Lung (tissue), 12 donors: ENCODE results near the gene URB2. TPM values are rescaled to one million over a fixed set of nuclear protein-coding genes. Genes with fewer than 3 reads are reported as not detected.

Source experiments
- ATAC-seq: fragments of 200-7000 bp; cut with Tn5 transposase; one replicate; pipeline ENCODE4 v1.9.1; 2020; ENCODE audit warnings: moderate number of reproducible peaks; ENCODE audit not compliant: insufficient read depth, low FRiP score
- DNase-seq, 3 donors: peaks; one replicate each; pipeline ENCODE4 v3.0.0-alpha.2; 2013 to 2017
- H3K27ac ChIP-seq, 2 donors: one replicate each; pipeline ENCODE4 v1.5.1; 2013; ENCODE audit warnings: mild to moderate bottlenecking in 2 of 2, moderate library complexity in 2 of 2, control low read depth in 1 of 2, inconsistent platforms in 1 of 2, low read depth in 1 of 2, low read length in 1 of 2
- H3K27me3 ChIP-seq, 3 donors: one replicate each; pipeline ENCODE4 v1.5.1; 2013; ENCODE audit warnings: low read length in 2 of 3; ENCODE audit not compliant: control insufficient read depth in 3 of 3, insufficient read depth in 3 of 3
- H3K36me3 ChIP-seq, 4 donors: one replicate each; pipeline ENCODE4 v1.5.1; 2013; ENCODE audit warnings: low read length in 4 of 4, mild to moderate bottlenecking in 1 of 4, moderate library complexity in 1 of 4; ENCODE audit not compliant: control insufficient read depth in 4 of 4, insufficient read depth in 4 of 4
- H3K4me1 ChIP-seq, 5 donors: one replicate each; pipeline ENCODE4 v1.5.1; 2013; ENCODE audit warnings: low read length in 5 of 5, mild to moderate bottlenecking in 2 of 5, moderate library complexity in 1 of 5; ENCODE audit not compliant: control insufficient read depth in 5 of 5, insufficient read depth in 5 of 5
- H3K4me3 ChIP-seq: one replicate; pipeline ENCODE4 v1.5.1; 2013; ENCODE audit warnings: mild to moderate bottlenecking, control low read depth, moderate library complexity
- H3K9ac ChIP-seq, 2 donors: one replicate each; pipeline ENCODE4 v1.5.1; 2013; ENCODE audit warnings: low read length in 2 of 2, control low read depth in 1 of 2; ENCODE audit not compliant: insufficient read depth in 1 of 2
- H3K9me3 ChIP-seq, 4 donors: one replicate each; pipeline ENCODE4 v1.5.1; 2013; ENCODE audit warnings: low read length in 3 of 4, mild to moderate bottlenecking in 1 of 4, moderate library complexity in 1 of 4; ENCODE audit not compliant: control insufficient read depth in 4 of 4, insufficient read depth in 3 of 4
- WGBS, 2 donors: extraction: QIAGEN DNeasy Blood & Tissue Kit; methylation state at CpG; one replicate each; pipeline ENCODE4 v1.1.7; 2013; 5-methylcytosine and 5-hydroxymethylcytosine counted together
- polyA plus RNA-seq, 2 donors: library from polyadenylated mRNA; stranded (reverse); fragments of 200-250 nt; gene quantifications; one replicate each; pipeline ENCODE4 v1.2.1, GENCODE V29; 2013
- total RNA-seq, 2 donors: library from RNA; depleted of rRNA in 1 of 2; stranded (reverse); fragments of >200 nt in 1 of 2; gene quantifications; one replicate each; pipeline ENCODE4 v1.2.1, GENCODE V29; 2014 to 2021
- TF ChIP-seq, protein P1 (sequence below): IDR thresholded peaks from 2 replicates; pipeline ENCODE4 v1.5.1; 2012; ENCODE audit warnings: mild to moderate bottlenecking; ENCODE audit errors: control extremely low read depth, extremely low read depth
- donor health status: control.
- donor health status: control.
- donor health status: Bipolar disorder and iron deficiency.
- donor health status: healthy.
- donor health status: DM: yes; HTN: yes; CAD: no.

URB2 gene
- total and polyA plus RNA-seq, 4 donors = 2.6 to 10.9 (median 6.1) TPM

- no peaks in the 10 kb centered on the region for H3K9me3 ChIP-seq
- no peak overlapping the region for H3K4me3 ChIP-seq
- H3K4me1 ChIP-seq = no peaks in the 10 kb centered on the region
- WGBS, 2 donors = 93 to 95% methylated on average over 5 of the region's 5 CpGs
- ATAC-seq (no peak), DNase-seq (no peak)
- no peak overlapping the region for H3K9ac ChIP-seq
- H3K27me3 ChIP-seq = no peaks in the 10 kb centered on the region
- H3K36me3 ChIP-seq = peaks cover 9 to 35% (median 18%) of the 10 kb centered on the region in 4 donors
- H3K27ac ChIP-seq = no peak overlapping the region
- TF ChIP-seq, protein P1, sequence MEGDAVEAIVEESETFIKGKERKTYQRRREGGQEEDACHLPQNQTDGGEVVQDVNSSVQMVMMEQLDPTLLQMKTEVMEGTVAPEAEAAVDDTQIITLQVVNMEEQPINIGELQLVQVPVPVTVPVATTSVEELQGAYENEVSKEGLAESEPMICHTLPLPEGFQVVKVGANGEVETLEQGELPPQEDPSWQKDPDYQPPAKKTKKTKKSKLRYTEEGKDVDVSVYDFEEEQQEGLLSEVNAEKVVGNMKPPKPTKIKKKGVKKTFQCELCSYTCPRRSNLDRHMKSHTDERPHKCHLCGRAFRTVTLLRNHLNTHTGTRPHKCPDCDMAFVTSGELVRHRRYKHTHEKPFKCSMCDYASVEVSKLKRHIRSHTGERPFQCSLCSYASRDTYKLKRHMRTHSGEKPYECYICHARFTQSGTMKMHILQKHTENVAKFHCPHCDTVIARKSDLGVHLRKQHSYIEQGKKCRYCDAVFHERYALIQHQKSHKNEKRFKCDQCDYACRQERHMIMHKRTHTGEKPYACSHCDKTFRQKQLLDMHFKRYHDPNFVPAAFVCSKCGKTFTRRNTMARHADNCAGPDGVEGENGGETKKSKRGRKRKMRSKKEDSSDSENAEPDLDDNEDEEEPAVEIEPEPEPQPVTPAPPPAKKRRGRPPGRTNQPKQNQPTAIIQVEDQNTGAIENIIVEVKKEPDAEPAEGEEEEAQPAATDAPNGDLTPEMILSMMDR = no peak
These were observed 29.7 kb downstream of the URB2 start for GRCh38 chr1:229655781-229656180.

GRCh38 chr1:229657993-229658755, 32.1 kb downstream of the URB2 start:
- H3K4me3 ChIP-seq = no peak overlapping the region
- no peak overlapping the region for H3K9ac ChIP-seq
- H3K9me3 ChIP-seq = no peaks in the 10 kb centered on the region
- no peak overlapping the region for H3K27ac ChIP-seq
- peaks cover 0 to 3% (median 0%) of the 10 kb centered on the region in 5 donors for H3K4me1 ChIP-seq
- no peaks in the 10 kb centered on the region for H3K27me3 ChIP-seq
- H3K36me3 ChIP-seq = peaks cover 6 to 21% (median 14%) of the 10 kb centered on the region in 4 donors
- no peak for DNase-seq
- 91 to 97% methylated on average over 2 of the region's 2 CpGs for WGBS, 2 donors
- no peak for ATAC-seq
- TF ChIP-seq, protein P1 = no peak

GRCh38 chr1:229661022-229661877, 35.2 kb downstream of the URB2 start:
- Histone ChIP-seq H3K4me1 (peaks cover 0 to 11% (median 0%) of the 10 kb centered on the region in 5 donors), H3K27ac (no peak overlapping the region), H3K36me3 (peaks cover 0 to 10% (median 6%) of the 10 kb centered on the region in 4 donors), H3K9me3 (no peaks in the 10 kb centered on the region), H3K27me3 (no peaks in the 10 kb centered on the region), H3K4me3 (no peak overlapping the region), H3K9ac (no peak overlapping the region)
- ATAC-seq (peak; percentile 93), DNase-seq (peak; percentile 77 to 81 (median 77))
- TF ChIP-seq, protein P1 = peak; percentile 77
- WGBS, 2 donors = 48 to 53% methylated on average over 19 of the region's 19 CpGs
